ENCODE measurements around the gene ARAF.

ARAF gene

DNA sequence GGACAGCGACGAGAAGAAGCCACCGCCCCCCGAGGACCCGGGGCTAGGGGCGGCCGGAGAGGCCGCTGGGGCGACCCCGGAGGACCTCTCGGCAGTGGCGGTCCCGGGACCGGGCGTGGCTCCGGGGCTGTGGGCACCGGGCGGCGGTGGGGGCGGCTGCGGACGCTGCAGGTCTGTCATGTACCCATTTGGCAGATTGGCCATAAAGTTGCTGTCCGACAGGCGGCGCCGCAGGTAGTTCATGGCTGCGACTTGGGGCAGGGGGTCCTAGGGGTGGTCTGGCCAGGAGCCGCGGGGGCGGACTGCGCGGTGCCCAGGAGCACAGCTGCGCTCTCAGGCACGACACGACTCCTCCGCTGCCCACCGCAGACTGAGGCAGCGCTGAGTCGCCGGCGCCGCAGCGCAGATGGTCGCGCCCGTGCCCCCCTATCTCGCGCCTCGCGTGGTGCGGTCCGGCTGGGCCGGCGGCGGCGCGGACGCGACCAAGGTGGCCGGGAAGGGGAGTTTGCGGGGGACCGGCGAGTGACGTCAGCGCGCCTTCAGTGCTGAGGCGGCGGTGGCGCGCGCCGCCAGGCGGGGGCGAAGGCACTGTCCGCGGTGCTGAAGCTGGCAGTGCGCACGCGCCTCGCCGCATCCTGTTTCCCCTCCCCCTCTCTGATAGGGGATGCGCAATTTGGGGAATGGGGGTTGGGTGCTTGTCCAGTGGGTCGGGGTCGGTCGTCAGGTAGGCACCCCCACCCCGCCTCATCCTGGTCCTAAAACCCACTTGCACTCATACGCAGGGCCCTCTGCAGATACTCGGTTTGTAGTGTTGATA lies 58.7 kb downstream of the ARAF start, which contains the start of gene SYN1:
SYN1 (minus strand) TSS at position 372 of the 817 bp plus-strand sequence; CDS start at position 243, 129 bp downstream.
- H3K4me3 ChIP-seq (ENCODE audit: control insufficient read depth, low read depth, low read length): peak within 1 kb of the TSS; percentile 28
- TF ChIP-seq, protein P1, sequence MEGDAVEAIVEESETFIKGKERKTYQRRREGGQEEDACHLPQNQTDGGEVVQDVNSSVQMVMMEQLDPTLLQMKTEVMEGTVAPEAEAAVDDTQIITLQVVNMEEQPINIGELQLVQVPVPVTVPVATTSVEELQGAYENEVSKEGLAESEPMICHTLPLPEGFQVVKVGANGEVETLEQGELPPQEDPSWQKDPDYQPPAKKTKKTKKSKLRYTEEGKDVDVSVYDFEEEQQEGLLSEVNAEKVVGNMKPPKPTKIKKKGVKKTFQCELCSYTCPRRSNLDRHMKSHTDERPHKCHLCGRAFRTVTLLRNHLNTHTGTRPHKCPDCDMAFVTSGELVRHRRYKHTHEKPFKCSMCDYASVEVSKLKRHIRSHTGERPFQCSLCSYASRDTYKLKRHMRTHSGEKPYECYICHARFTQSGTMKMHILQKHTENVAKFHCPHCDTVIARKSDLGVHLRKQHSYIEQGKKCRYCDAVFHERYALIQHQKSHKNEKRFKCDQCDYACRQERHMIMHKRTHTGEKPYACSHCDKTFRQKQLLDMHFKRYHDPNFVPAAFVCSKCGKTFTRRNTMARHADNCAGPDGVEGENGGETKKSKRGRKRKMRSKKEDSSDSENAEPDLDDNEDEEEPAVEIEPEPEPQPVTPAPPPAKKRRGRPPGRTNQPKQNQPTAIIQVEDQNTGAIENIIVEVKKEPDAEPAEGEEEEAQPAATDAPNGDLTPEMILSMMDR (conservative IDR thresholded peaks at IDR 0.05; ENCODE audit: control insufficient read depth, insufficient read depth, low read depth, low read length): no peak
- DNase-seq (ENCODE audit: low read depth): peak; percentile 72

- TF ChIP-seq, protein P1 (conservative IDR thresholded peaks at IDR 0.05; ENCODE audit: control insufficient read depth, insufficient read depth, low read depth, low read length): no peak
- no peak overlapping the region for H3K4me3 ChIP-seq (ENCODE audit: control insufficient read depth, low read depth, low read length)
- DNase-seq (ENCODE audit: low read depth): no peak
These were observed 59.3 kb downstream of the ARAF start for GRCh38 chrX:47620303-47620685.
